GM12874 (cell line): Measurements from ENCODE around the gene PNMA8A.

Source experiments
- TF ChIP-seq, protein P1 (sequence below): IDR thresholded peaks from 2 replicates; pipeline ENCODE4 v1.5.1; 2011; ENCODE audit warnings: low read depth, mild to moderate bottlenecking, control low read depth, low read length, moderate library complexity; ENCODE audit not compliant: insufficient read depth

PNMA8A gene

DNA sequence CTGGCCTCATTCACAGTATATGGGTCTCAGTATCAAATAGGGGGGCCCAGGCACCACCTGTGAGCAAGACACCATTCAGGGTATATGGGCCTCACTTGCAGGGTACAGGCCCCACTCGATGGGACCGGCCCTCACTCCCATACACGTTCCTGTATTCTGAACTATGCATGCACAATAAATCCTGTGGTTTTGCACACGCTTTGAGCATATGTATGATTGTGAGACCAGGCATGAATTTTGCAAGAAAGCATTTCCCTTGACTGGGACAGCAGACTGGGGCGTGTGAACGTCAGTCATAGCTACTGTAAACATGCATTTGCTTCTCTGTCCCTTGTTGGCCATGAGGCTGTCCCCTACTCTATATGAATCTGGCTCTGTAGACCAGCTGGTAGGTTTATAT, 24.9 kb upstream of the PNMA8A start:
- TF ChIP-seq, protein P1, sequence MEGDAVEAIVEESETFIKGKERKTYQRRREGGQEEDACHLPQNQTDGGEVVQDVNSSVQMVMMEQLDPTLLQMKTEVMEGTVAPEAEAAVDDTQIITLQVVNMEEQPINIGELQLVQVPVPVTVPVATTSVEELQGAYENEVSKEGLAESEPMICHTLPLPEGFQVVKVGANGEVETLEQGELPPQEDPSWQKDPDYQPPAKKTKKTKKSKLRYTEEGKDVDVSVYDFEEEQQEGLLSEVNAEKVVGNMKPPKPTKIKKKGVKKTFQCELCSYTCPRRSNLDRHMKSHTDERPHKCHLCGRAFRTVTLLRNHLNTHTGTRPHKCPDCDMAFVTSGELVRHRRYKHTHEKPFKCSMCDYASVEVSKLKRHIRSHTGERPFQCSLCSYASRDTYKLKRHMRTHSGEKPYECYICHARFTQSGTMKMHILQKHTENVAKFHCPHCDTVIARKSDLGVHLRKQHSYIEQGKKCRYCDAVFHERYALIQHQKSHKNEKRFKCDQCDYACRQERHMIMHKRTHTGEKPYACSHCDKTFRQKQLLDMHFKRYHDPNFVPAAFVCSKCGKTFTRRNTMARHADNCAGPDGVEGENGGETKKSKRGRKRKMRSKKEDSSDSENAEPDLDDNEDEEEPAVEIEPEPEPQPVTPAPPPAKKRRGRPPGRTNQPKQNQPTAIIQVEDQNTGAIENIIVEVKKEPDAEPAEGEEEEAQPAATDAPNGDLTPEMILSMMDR, result no peak

DNA sequence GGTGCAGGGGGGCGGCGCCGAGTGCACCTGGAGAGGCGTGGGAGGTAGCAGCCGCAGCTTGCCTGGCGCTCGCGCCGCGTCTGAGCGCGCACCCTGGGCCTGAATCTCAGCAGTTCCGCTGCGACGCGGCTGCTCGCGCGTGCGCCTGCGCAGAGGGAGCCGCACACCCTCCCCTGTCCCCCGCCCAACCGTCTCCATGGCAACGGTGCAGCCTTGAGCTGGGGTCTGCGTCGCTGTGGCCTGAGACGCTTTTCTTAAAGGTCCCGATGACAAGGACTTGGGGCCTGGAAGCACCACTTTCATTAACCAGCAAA, 24.4 kb upstream of the PNMA8A start, which contains the start of gene PNMA8B:
Gene PNMA8B (minus strand): TSS at position 82 of the 314 bp plus-strand sequence. CDS start 402 bp downstream, outside the sequence.
- TF ChIP-seq, protein P1, result no peak

DNA sequence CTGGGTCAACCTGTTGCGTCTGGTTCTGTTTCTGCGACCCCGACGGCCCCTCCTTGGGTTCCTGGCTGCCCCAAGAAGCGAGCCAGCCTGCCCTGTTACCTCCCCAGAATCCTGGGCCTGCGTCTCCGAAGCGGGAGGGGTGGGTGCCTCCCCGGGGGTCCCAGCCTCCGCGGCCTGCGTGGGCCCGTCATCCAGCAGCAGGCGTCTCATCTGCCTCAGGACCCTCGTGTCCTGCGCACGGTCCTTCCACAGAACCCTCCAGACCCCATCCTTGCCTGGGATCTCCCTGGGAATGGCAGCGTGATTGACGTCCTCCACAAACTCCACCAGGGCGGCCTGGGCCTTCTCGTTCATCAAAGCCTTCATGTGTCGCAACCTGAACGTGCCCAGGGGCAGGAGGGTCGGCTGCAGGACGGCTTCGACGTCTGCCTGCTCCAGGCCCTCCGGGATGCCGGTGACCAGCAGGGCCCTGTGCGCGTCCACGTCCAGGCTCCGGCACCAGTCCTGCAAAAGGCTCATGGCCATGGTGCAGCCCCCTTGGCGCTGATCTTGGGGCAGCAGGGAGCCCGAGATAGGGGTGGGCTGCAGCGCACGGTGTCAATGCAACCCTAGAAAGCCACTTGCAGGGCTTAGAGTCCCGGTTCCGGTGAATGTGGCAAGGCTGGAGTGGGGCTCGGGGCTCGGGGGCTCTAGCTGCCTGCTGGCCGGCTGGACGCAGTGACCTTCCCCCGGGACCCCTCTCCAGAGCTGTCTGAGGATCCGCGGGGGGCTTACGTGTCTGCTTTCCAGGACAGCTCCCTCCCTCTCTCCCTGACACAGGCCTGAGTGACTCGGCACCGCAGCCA, 23.8 kb upstream of the PNMA8A start:
- TF ChIP-seq, protein P1, result no peak

DNA sequence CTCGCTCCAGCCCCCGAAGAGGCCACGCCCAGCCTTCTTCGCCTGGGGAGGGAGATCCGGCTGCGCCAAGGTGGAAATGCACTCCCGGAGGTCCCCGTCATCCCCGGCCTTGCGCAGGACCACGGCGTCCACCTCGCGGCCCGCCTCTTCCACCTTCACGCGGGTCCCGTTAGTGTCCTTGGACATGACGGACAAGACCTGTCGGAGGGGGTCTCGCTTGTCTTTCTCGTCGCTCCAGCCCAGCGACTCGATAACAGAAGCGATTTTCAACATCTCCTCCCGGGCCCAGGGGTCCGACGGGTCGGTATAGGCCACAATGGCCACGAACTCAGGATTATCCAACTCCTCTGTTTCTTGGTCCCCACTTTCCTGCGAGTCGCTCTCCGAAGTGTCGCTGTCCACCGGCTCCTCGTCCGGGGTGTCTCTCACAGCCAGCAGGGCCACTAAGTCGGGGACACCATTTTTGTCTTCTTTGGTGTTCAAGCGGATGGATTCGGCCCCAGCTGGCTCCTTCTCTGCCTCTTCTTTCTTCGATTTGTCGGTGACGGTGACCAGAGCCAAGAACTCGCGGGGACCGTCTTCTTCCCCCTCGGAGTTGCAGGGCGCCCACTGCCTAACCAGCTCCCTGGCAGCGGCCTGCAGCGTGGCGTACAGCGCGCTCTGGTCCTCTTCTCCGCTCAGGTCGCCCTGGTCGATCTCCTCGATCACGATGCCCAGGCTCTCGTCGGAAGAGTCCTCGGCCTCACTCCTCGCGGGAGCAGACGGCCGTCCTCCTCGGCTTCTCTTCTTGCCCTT, 23.0 kb upstream of the PNMA8A start:
- TF ChIP-seq, protein P1, result no peak

DNA sequence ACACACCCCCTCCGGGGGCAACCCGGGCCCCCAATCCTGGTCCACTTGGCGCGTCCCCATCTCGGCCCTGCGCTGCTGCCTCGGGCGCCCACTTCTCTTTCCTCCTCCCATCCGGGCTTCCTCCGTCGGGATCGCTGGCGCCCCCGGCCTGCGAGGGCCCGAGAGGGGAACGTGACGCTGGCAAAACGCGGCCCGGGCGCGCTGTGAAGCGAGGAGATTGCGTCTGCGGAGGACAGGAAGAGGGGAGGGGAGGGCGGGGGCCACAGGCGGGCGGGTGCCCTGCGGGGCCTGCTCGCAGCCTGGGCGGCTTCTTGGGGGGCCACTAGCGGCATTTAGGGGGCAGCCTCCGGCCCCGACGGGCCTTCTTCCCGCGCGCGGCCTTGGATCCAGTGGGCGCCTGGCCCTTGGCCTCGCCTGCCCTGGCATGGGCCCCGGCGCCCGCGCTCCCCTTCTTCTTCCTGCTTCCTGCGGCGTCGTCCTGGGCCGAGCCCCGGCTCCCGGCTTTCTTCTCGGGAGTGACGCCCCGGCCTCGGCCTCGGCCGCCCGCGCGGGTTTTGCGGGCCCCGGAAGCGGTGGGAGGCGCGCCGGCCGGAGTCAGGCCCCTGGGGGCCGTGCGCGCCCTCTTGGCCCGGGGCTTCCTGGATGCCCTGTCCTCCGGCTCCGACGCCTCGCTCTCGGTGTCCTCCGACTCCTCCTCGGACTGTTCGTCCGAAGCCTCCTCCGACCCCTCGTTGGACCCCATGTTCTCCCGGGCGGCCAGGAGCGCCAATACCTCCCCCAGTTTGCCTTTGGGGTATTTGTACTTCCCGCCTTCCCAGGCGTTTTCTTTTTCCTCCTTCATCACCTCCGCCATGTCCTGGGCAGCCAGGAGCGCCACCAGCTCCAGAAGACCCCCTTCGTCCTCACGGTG, 22.1 kb upstream of the PNMA8A start:
- TF ChIP-seq, protein P1, result no peak

DNA sequence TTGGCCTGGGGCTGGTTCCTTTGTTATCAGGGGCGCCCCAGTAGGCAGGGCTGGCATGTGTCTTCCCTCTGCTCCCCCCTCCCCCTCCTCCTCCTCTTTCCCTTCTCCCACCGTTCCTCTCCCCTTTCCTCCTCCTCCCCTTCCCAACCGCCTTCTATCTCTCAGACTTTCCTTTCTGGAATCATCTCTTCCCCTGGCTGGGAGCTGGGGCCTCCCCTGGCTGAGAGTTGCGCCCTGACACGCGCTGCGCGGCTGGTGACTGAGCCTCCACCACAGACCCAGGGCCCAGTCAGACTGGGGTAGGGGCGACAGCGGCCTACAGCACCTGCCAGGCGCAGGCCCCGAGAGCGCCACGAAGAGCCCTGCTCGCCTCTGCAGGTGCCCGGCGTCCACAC, 21.5 kb upstream of the PNMA8A start:
- TF ChIP-seq, protein P1, result no peak
